ENCODE measurements around the gene SALL3.

SALL3 gene

GRCh38 chr18:78980777-78981380, 1.3 kb downstream of the SALL3 start:
- no peak for DNase-seq (ENCODE audit: low read depth)

- DNase-seq (ENCODE audit: low read depth), result no peak
Observed at GRCh38 chr18:78981394-78981831, 1.8 kb downstream of the SALL3 start.

DNA sequence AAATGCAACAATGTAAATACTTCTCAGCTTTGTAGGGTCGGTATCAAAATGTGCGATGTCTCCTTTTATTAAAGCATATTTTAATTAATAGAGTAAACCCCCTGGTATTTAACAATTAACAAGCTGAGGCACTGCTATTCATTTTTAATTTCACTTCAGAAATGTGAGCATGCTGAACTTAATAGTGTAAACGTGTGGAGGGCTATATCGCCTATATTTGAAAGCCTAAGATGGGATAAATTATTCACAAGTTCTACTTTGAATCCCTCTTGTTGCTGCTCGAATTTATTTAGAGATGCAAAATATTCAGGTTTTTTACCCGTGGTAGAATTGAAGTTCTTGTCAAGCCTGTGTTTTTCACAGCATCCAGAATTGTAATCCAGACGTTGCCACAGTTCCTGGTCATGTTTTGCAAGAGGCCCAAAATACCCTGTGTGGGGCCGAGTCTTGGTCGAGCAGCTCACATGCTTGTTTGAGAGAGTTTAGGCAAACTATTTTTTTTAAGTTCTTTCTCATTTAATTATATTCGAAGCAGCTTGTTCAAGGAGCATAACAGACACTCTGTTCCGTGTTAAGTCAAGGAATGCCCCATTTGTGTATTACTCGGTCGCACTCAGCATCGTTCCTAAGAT, 2.5 kb downstream of the SALL3 start:
- no peak for DNase-seq (ENCODE audit: low read depth)

DNA sequence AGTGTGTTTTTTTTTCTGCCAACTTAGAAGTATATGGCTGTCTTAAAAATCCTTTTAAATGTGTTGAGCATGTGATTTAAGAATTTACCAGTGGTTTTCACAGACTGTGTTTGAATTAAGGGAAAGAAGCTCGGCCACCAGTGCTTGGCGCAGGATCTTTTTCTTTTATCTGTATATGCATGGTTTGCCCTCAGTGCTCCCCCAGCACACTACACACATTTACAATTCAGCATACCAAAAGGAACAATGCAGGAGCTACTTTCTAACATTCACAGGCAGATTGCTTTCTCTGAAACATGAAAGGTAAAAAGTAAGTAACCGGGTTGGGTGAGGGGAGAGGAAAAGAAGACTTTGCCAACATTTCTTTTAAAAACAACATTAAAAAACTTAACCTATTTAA, 3.9 kb downstream of the SALL3 start:
- no peak for DNase-seq (ENCODE audit: low read depth)

DNA sequence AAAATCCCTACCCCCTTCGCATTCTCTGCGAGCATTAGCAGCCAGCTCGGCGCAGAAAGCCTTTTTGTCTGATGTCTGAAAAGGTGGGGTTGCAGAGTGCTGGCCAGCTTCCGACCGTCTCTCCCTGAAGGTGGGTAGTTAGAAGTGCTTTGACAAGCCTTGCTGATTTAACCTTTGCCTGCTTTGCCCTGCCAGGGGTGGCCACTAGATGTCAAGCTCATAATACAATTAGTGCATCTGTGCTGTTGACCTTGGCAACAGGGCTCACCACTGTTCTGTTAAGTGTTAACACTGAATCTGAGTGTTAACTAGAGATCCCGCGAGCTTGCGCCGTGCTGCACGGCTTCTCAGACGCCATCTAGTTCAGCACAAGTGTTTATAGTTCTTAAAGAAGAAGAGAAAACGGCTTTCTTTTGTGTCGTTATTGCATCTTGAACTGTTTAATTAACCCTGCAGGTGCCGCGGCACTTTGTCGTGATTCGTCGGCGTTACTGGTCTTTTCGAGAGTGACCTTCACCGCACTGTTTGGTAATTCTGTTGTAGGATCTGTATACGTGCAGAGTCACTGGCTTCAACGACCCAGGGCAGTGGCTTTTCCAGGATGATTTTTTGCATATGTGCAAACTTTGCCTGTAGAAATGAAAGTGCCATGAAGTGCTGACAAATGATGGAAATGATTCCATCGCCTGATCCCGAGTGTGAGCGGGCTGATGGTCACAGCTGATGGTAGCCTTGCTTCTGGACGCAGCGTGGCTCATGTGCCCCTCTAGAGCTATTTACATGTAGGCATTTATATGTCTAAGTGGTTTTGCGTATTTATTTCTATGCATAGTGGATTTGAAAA, 5.5 kb downstream of the SALL3 start:
- peak; percentile 25 for DNase-seq (ENCODE audit: low read depth)

- DNase-seq (ENCODE audit: low read depth), result peak; percentile 16
Observed at GRCh38 chr18:78986018-78986481, 6.4 kb downstream of the SALL3 start.

DNA sequence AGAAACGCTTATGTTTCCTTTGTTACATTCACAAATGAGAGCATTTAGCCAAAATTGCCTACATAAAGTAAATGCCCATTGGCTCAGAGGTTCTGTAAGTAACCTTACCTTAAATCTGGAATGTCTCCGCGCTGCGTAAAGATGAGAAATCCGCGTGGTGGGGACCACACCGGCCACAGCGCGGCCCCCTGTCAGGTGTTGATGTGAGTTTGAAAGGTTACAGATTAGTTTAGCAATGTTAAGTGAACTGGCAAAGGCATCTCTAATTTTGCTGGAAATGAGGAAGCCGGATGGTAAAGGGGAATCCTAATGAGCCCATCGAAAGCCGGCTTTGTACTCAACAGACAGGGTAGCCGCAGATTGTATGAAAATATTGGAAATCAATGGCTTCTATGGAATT, 11.8 kb downstream of the SALL3 start:
- no peak for DNase-seq (ENCODE audit: low read depth)

GRCh38 chr18:78992041-78993011, 12.7 kb downstream of the SALL3 start:
- no peak for DNase-seq (ENCODE audit: low read depth)

GRCh38 chr18:78993014-78993926, 13.7 kb downstream of the SALL3 start:
- no peak for DNase-seq (ENCODE audit: low read depth)

- no peak for DNase-seq (ENCODE audit: low read depth)
Observed at GRCh38 chr18:78994000-78994399, 14.4 kb downstream of the SALL3 start.

DNA sequence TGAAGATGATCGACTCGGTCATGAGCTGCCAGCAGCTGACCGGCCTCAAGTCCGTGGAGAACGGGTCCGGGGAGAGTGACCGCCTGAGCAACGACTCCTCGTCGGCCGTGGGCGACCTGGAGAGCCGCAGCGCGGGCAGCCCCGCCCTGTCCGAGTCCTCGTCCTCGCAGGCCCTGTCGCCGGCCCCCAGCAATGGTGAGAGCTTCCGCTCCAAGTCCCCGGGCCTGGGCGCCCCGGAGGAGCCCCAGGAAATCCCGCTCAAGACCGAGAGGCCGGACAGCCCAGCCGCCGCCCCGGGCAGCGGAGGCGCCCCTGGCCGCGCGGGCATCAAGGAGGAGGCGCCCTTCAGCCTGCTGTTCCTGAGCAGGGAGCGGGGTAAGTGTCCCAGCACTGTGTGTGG, 14.9 kb downstream of the SALL3 start:
- DNase-seq (ENCODE audit: low read depth), result no peak

DNA sequence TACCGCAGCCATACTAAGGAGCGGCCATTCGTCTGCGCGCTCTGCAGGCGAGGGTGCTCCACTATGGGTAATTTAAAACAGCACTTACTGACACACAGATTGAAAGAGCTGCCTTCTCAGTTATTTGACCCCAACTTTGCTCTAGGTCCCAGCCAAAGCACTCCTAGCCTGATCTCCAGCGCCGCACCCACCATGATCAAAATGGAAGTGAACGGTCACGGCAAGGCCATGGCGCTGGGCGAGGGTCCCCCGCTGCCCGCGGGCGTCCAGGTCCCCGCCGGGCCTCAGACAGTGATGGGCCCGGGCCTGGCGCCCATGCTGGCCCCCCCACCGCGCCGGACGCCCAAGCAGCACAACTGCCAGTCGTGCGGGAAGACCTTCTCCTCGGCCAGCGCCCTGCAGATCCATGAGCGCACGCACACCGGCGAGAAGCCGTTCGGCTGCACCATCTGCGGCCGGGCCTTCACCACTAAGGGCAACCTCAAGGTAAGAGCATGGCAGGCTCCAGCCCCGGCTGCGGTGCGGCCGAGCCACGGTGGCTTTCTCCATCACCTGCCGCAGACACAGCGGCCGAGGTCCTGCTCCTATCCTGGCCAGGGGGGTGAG, 15.5 kb downstream of the SALL3 start:
- no peak for DNase-seq (ENCODE audit: low read depth)

DNA sequence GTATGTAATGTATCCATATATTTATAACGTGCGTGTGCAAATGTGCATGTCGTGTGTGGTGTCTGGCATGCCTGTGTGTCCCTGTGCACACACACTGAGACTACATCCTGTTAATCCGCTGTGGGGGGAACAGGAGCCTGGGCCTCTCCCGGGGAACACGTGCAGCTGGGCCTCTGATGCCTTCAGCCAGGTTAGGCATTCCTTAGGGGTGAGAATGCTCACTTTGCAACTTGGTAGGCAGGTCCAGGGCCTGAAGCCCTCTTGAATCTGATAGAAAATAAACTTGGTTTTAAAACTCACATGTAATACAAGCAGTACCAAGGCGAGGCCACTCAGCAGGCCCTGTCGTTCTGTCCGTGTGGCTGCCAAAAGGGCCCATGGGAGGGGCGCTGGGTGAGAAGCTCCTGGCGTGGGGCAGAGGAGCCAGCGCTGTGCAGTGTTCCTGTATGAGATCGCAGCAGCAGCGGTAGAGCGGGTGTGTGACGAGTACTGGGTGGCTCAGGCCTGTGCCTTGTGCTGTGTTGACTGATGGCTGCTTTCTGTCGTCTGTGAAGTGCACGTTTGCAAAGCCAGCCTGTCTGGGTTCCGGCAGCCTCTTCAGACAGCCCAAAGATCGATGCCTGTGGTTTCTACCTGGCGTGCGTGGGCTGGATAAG, 16.2 kb downstream of the SALL3 start:
- DNase-seq (ENCODE audit: low read depth), result no peak

DNA sequence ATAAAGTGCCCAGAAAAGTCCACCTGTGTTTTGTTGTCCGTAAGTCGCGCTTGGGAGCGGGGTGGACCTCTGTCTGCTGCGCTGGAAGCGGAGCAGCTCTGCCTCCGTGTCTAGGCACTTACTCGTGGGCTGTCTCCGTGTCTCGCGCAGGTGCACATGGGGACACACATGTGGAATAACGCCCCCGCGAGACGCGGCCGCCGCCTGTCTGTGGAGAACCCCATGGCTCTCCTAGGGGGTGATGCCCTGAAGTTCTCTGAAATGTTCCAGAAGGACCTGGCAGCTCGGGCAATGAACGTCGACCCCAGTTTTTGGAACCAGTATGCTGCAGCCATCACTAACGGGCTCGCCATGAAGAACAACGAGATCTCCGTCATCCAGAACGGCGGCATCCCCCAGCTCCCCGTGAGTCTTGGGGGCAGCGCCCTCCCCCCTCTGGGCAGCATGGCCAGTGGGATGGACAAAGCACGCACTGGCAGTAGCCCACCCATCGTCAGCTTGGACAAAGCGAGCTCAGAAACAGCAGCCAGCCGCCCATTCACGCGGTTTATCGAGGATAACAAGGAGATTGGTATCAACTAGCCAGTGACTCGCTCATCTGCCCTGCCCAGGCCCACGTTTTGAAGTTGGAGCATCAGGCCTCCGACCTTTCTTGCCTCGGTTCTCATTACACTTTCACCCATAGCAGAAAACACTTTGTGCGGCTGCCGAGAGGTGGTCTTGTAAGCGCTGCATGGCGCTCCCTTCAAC, 17.3 kb downstream of the SALL3 start:
- DNase-seq (ENCODE audit: low read depth), result no peak

DNA sequence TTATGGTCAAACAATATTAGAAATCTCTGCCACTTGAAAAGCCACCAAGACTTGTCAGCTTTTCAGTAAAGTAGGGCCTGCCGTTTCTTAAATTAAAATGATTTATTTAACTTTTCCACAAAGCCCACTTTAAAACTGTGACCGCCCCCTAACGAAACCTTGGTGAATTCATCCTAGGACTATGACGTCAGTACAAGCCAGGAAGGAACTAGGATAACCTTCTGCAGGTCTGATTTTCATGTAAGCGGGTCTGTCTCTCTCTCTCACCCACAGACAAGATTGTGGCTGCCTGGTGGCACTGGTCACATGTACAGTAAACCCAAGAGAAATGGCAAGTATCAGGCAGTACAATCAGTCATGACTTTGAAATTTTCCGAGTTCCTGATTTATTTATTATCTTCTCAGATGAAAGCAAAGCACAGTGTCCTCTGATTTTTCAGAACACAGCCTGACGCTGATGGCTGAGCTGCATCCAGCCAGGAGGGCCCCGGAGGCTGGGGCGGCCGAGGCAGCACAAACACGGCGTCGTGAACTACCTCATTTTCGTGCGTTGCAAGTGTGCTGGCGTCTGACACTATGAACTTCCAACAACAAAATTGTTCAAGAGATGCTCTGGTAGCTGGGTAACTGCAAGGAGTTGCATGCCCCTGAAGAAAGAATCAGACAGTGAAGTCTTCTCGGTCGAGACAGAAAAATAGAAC, 18.9 kb downstream of the SALL3 start:
- DNase-seq (ENCODE audit: low read depth), result no peak

- no peak for DNase-seq (ENCODE audit: low read depth)
Observed at GRCh38 chr18:78999939-79000338, 20.3 kb downstream of the SALL3 start.

- no peak for DNase-seq (ENCODE audit: low read depth)
Observed at GRCh38 chr18:79000997-79001396, 21.4 kb downstream of the SALL3 start.

- DNase-seq (ENCODE audit: low read depth), result no peak
Observed at GRCh38 chr18:79005653-79006052, 26.0 kb downstream of the SALL3 start.
